NCI-H345 treated with DMSO at 0.1 percent for 48 hours (cell line): ENCODE data around the gene TUBGCP6.
A peak's percentile ranks its signal among the peaks of the same experiment; 100 is the strongest.

Experiments
- DNase-seq: peaks from one replicate; lab custom pipeline; 2025; ENCODE audit not compliant: unreplicated experiment; lab: John Stamatoyannopoulos, UW

The TUBGCP6 gene

DNA sequence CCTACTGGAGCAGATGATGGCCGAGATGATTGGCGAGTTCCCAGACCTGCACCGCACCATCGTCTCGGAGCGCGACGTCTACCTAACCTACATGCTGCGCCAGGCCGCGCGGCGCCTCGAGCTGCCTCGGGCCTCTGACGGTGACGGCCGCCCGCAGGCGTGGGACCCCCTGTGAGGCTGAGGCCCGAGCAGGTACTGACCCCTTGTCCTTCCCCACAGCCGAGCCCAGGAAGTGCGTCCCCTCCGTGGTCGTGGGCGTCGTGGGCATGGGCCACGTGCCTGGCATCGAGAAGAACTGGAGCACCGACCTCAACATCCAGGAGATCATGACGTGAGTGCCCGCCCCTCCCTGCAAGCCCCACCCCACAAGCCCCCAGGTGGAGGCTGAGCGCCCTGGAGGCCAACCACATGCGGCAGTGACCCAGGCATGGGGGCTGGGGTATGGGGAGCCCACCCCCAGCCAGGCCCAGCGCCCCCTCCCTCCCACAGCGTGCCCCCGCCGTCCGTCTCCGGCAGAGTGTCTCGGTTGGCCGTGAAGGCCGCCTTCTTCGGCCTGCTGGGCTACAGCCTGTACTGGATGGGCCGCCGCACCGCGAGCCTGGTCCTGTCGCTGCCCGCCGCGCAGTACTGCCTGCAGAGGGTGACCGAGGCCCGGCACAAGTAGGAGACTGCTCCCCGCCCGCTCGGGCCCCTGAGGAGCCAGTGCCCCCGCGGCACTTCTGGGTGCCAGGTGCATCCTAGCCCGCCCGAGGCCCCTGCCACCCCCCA lies 46.8 kb downstream of the TUBGCP6 start:
- no peak for DNase-seq

DNA sequence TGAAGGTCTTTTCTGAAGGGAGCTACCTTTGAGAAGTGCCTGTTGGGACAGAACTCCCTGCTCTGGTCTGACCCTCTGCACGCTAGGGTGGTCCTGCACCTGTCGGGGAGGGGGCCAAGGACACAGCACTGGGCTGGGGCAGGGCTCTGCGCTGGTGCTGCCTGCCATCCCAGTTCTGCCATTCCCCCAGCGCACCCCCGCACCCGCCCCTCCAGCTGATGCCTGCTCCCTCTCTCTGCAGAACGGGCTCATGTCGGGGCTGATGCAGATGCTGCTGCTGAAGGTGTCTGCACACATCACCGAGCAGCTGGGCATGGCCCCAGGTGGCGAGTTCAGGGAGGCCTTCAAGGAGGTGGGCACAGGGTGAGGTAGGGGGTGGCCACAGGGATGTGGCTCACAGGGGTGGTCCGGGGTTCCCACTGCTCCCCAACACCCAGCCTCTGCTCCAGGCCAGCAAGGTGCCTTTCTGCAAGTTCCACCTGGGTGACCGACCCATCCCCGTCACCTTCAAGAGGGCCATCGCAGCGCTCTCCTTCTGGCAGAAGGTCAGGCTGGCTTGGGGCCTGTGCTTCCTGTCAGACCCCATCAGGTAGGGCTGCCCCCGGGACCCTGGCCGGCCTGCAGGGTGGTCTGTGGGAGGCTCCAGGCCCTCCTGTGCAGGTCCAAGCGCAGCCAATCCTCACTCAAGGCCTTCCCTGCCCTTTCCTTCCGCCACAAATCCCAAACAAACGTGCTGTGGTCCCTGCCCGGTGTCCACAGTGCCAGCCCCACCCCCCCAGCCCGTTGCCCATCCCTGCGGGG lies 47.6 kb downstream of the TUBGCP6 start:
- DNase-seq, result no peak

DNA sequence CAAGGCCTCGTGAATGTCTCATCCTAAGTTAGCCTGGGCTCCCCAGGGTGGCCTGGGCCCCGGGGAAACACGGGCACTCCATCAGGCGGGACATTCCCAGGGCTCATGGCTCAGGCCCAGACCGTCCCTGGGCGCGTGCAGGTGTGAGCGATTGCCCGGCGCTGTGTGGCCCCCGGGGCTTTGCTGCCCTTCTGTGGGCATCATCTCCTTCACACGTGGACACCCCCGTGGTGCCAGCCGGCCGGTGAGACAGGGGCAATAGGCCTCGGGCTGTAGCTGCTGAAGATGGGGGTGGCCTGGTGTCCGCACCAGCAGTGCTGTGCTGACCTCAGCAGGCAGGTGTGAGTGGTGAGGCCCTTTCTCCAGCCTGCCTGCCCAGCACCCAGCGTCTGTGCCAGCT lies 48.6 kb downstream of the TUBGCP6 start:
- DNase-seq, result no peak

DNA sequence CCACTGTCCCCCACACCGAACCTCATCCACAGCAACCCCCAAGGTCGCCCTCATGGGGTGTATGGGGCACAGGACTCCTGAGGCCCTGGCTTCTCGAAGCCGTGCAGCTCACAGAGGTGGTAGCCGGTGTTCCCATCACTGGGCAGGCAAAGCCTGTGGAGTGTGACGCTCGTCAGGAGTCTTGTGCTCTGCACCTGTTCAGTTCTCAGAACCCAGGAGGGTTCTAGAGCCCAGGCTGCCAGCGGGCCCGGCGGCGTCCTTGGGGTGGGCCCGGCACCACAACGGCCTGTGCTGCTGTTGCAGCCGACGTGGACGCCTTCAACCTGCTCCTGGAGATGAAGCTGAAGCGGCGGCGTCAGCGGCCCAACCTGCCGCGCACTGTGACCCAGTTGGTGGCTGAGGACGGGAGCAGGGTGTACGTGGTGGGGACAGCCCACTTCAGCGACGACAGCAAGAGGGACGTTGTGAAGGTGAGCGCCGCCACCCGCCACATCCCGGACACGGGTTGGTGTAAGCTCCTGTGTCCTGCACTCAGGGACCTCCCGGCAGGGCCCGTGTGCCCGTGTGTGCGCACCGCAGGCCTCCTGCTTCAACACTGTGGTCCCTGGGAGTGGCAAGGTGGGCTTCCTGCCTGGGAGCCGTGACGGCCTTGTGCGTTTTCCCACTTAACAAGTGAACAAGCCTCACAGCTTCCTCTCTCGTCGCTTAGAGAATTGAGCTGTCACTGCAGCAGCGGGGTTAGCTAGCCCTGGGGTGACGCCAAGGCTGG lies 50.6 kb downstream of the TUBGCP6 start:
- no peak for DNase-seq

DNA sequence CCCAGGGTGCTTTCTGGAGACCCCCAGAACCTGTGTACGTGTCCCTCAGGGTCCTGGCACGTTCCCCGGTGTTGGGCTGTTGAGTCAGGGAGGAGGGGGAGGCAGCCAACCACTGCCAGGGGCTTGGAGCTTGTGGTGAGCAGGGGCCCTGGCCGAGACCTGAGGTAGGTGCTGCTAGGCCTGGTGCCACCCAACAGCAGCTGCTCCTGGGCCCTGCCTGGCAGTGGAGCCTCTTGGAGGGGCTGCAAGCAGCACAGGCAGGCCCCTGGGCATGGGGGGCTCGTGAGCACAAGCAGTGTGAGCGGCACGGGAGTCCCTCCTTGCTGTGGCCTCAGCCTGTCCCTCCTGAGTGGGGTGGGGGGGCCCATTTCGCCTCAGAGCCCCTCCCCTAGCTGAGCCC lies 51.2 kb downstream of the TUBGCP6 start:
- no peak for DNase-seq

DNA sequence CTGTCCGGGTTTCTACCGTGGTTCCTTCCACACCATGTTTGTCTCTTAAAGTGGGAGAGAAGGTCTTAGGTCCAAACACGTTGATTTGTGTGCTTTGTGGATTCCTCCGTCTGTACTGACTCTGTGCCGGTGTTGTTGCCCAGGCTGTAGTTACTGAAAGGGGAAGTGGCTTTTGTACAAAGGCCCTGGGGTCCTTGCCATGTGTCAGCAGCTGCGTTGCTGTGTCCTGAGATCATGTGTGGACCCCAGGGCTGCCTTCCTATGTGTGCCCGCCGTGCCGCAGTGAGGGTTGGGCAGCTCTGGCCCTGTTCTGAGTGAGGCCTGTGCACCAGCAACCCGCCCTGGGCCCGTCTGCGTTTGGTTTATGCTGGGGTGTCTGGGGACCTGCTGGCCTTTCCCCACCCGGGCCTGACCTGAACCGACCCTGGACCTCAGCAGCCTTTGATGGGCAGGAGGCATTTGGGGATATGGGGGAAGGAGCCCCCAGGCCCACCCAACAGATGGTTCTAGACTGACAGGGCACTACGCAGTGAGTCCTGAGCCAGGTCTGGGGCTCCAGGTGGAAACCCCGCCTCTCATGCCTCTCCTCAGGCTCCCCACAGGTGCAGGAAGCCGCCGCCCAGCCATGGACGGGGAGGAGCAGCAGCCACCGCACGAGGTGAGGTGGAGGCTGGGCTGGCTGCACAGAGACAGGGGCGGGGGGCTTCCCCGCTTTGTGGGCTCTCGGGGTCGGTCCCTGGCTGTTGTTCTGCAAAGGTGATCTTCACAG lies 52.2 kb downstream of the TUBGCP6 start:
- no peak for DNase-seq

DNA sequence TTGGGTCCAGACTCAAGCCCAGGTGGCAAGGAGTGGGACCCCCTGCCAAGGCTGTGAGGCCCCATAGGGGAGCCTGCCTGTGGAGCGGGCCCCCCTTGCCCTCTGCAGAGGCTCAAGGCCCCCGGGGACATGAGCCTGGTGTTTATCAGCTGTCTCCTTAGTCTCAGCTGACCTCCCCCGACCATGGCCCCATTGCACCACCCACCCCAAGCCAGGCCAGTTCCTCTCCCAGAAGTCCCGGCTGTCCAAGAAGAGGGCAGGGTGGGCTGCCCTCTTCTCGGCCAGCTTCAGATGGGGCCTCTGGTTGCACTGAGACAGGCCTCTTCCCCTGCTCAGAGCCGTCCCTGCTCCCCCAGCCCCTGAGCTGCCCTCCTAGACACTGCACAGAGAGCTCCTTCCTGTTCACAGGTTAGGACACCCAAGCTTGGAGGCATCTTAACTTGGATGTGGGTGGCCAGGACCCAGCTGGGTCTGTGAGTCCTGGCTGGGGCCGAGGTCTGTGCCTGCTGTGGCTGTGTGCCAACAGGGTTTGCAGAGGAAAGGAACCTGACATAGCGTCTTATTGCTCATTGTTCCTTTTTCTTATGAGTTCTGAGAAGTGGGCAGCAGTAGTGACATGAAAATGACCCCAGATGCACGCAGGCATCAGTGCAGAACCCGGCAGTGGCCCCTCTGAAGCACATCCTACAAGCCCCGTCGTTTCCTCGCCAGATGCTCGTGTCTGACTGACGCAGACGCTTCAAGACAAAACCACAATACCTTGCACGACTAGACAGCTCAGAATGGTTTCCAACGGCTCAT lies 53.7 kb downstream of the TUBGCP6 start:
- no peak for DNase-seq

DNA sequence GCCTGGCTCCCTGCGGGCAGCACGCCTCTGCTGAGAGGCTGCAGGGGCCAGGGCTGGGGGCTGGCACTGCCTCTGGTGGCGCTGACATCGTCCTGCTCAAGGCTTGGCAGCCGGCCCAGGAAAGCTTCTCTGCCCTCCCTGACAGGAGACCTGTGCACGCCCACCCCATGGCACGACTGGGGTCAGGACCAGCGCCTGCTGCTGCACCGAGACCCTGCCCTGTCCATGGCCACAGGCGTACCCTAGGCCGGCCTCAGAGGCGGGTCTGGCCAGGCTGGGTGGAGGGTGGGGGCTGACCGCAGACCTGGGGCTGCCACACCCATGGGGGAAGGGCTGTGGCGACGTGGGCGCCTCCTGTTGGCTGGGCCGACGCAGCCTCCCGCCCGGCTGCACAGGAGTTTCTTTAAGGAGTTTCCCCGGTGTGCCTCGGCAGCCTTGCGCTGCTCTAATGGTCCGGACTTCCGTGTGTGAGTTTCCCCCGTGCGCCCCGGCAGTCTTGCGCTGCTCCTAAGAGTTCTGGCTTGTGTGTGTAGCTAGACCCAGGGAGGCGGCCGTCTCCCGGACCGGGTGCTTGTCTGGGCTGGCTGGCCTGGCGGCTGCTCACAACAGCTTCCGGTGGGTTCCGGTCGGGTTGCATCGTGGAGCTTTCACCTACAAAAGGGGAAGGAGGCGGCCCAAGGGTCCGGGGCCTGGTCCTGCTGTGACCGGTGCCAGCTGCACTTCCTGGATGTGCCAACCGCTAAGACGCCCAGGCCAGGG lies 54.5 kb downstream of the TUBGCP6 start:
- DNase-seq, result peak; percentile 55

DNA sequence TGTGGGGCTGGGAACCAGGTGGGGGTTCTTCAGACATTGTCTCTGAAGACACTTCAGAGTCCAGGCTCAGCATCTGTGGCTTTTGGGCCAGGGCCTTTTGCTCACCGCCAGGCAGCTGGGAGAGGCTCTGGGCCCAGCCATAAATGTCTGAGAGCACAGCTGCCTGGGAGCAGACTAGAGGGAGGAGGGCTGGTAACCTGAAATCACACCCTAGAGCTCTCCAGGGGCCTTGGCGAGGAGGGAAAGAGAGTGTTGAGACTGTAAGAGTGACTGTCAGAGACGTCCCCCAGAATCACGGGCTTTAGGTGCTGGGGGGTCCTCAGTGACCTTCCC lies 55.0 kb downstream of the TUBGCP6 start:
- DNase-seq, result no peak

DNA sequence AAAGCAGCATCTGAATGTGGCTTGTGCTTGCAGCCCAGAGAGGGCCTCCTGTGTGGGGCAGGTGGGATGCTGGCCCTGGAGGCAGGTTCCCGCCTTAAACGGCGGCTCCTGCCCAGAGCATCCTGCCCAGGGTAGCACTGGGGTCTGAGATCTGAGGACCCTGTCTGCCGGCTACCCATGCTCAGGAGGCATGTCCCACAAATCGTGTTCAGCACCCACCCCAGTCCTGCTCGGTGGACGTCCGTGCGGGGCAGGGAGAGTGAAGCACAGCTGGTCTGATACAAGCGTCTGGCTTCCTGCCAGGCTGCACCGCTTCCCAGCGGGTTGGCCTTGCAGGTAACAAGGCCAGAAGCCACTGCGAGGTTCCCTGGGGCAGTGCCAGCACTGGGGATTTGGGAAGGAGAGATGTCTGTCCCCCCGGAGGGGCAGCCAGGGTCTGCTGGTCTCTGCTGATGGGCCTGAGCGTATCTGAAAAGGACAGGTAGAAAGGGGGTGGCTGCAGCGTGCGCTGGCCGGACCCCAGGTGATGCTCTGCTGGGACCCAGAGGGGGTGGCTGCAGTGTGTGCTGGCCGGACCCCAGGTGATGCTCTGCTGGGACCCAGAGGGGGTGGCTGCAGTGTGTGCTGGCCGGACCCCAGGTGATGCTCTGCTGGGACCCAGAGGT lies 55.5 kb downstream of the TUBGCP6 start:
- DNase-seq, result peak; percentile 17

DNA sequence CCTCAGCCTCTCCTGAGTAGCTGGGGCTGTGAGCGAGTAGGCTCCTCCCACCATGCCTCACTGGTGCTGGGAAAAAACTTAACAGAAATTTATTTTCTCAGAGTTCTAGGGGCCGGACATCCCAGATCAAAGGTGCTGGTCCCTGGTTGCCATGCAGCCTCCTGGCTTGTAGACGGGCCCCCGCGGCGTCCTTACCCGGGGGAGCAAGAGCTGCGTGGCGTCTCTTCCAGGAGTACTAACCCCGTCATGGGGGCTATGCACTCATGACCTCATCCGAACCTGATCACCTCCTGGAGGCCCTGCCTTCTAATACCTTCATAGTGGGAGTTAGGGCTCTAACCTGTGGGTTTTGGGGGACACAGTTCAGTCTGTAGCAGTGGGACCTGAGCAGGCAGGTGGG lies 56.5 kb downstream of the TUBGCP6 start:
- DNase-seq, result no peak

DNA sequence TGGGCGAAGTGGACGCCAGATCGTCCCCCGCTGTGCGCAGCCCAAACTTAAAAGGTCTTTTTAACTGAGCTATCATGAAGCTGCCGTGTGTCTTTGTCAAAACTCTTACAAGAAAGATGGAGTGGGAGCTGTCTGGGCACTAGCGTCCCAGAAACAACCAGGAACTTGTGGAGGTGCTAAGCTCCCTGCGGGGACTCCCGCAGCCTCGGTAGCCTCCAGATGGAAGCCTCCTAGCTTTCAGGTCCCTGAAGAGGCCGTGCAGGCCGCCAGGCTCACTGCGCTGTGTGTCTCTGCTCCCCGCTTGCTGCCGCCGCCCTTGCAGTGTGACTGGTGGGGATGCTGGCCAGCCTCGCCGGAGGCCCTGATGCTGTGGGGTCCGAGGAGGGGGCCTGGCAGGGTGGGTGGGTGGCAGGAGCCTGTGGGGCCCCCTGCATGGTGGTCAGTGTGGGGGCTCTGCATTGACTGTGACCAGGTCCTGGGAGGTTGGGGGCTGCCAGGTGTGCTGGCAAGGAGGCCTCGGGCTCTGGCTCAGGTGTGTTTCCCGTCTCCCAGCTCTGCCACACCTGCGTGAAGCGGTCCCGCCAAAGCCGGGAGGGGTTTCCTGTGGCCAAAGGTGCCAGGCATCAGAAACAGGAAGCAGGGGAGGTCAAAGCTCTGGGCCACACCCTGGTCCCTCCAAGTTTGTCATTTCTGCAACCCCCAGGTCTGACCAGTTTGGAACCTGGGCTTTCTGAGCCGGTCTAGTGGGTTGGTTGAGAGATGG lies 57.9 kb downstream of the TUBGCP6 start:
- no peak for DNase-seq

DNA sequence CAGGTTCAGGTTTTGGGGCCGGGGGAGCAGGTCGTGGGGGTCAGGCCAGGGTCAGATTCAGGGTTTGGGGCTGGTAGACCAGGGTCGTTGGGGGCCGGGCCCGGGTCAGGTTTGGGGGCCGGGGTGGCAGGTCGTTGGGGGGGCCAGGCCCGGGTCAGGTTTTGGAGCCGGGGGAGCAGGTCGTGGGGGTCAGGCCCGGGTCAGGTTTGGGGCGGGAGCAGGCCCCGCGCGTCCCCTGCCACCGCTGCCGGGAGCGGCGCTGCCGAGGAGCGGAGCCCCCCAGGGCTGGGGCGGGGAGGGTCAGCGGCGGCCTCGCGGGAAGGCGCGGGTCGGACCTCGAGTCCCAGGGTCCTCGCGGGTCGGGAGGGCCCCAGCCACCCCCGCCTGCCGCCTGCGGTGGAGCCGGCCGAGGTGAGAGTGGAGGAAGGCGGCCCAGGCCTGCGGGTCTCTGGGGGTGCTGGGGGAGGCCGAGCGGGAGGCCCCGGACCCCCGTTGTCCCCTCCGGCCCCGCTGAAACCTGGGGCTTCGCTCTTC lies 58.6 kb downstream of the TUBGCP6 start:
- DNase-seq, result no peak

DNA sequence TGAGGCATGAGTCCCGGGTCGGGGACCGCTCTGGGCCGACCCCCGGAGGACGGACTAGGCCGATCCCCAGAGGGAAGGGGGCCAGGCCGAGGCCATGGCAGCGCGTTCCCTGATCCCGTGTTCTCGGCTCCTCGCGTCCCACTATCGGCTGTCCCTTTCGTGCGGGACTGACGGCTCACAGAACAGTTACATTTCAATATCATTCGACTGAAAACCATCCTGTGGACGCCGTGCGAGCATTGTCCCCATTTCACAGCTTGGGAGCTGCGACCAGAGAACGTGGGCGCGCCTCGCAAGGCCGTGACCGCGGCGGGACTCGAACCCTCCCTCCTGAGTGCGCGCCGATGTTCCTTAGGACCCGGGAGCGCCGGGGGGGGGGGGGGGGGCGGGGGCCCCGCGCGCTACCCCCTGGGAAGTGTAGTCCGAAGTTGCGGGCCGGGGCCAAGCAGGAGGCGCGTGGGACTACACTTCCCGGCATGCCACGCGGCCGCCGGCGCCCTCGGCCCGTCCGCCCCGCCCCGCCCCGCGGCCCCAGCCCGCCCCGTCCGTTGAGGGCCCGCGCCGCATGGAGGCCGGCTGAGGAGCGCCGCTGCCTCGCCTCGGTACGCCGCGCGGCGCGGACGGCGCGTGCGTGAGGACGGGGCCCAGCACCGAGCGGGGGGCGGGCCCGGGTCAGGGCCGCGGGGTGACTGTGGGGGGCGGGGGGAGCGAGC lies 59.3 kb downstream of the TUBGCP6 start, which contains the start of gene TRABD:
TSS of gene TRABD (plus strand) at position 539 of the 713 bp plus-strand sequence. CDS start 7,148 bp downstream, outside the sequence.
- peak; percentile 77 for DNase-seq

DNA sequence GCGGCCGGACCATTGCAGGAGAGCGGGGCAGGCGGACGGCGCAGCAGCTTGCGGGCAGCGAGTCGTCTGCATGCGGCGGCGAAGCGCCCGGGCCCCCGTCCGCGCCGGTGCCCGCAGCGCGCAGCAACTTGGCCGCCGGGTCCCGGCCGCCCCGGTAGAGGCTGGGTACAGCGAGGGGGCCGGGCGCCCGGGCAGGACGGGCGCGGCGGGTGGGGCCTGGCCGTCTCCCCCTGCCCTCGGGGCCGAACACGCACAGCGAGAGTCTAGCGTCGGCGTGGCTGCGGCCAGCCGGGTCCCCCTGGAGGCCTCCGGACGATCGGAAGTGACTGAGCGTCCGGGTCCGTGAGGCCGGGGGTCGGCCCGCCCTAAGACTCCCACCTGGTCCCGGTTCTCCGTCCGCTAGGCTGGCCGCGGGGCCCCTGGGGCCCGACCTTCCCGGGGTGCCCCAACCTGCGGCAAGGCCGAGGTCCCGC lies 59.9 kb downstream of the TUBGCP6 start:
- DNase-seq, result no peak

DNA sequence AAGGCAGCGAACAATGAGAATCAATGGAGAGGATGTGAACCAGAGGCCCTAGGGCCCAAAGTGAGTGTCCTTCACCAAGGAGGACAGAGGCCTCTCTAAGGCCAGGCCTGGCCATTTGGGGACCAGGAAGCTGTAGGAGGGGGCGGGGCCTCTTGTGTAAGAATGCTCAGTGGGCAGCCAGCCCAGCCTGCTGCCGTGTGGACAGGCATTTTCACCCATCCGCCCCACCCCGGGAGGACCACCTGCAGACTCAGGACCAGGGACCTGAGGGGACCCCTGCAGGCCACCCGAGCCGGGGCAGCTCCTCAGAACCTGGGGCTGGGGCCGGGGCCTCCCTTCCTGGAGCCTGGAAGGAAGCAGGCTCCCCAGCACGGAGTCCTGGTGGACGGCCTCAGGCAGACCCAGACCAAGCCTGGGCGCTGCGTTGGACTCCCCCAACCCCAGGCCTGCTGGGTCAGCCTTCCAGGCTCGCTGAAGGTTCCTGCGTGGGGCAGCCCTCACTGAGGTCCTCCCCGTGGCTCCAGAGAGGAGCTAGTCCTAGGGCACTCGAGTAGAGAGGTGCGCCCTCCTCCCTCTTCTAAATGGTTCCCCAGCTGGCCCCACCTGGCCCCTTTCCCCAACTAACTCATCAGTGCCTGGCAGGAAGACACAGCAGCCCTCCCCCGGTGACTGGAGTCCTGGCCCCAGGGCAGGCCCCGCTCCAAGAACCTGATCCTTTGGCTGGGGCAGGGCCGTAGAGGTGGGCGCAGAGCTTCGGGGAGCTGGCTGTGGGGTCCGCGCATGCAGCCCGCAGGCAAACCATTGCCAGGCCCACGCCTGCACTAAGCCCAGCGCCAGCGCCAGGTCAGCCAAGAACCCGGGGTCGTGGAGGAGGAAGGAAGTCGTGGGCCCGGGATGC lies 60.6 kb downstream of the TUBGCP6 start:
- DNase-seq, result no peak
